Measurements from ENCODE around the gene EED.
"Not testable (repeated sequence)": the region's sequence is repeated elsewhere in the genome, so short reads cannot be mapped to it uniquely, and the experiment has no call there.

Gene EED

DNA sequence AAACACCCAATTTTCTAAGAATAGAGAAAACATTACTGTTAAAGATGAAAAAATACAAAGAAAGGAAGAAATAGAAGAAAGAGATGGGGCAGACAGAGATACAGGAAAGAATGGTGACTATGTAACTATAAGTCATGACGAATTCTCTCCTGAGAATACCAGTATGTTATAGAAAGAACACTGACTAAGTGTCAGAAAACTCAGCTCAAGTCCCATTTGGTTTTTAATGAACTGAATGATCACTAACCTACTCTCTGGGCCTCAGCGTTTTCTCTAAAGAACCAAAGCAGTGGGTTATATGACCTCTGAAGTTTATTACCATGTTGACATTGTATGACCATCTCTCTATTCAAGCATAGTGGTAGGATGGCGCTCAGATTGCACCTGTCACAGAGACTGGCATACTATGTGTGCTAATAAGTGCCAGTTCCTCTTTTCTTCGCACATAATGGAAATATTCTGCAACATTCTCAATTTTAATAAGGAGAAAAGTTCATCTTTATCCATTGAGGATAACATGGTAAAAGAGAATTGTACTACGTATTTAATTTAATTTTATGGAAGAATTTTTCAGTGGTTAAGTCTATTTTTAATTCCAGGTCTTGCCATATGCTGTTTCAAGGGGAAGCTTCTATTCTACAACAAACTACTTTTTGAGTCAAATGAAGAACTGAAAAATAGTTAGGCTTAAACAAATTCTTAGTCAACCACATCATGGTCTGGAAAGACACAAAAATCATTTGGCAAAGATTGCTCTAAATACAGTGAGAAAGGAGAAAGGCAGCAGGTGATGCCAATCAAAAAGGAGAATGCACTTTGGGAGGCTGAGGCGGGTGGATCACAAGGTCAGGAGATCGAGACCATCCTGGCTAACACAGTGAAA lies 25.0 kb upstream of the EED start:
- no peak for DNase-seq

DNA sequence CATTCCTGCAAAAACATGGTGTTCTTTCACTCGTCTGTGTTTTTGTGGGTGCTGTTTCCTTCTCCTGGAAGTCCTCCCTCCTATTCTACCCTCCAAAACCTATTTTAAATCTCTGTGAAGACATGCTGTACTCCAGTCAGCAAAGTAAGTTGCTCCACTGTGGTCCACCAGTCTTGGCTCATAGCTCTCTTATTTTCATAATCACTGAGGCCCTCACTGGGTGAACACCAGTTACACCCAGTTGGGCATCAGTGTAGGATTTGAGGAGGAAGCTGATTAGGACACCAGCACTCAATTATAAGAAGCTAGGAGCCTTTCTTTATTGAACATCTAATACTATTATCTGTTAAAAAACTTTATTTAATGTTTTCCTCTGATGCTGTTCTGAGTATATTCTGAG lies 23.9 kb upstream of the EED start:
- no peak for DNase-seq

DNA sequence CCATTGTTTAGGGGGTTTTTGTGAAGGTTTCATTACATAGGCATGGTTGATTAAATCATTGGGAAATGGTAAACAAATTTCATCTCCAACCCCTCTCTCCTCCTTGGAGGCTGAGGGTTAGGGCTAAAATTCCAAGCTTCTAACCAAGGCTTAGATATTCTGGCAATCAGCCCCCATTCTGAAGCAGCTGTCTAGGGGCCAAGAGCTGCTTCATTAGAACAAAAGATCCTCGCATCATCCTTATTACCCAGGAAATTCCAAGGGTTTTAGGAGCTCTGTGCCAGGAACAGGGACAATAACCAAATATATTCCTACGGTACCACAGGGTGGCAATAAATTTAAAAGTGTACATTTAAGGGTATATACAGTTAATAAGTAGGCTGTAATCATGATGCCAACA lies 22.5 kb upstream of the EED start:
- DNase-seq, result no peak

DNA sequence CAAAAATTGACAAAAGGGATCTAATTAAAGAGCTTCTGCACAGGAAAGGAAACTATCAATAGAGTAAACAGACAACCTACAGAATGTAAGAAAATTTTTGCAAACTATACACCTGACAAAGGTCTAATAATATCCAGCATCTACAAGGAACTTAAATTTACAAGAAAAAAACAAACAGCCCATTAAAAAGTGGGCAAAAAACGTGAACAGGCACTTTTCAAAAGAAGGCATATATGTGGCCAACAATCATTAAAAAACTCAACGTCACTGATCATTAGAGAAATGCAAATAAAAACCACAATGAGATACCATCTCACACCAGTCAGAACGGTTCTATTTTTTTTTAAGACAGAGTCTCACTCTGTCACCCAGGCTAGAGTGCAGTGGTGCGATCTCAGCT lies 20.0 kb upstream of the EED start:
- DNase-seq, result not testable (repeated sequence)

GRCh38 chr11:86225344-86225743 lies 19.2 kb upstream of the EED start:
- DNase-seq, result not testable (repeated sequence)

- DNase-seq, result no peak
Observed at GRCh38 chr11:86228269-86229038, 16.1 kb upstream of the EED start.

DNA sequence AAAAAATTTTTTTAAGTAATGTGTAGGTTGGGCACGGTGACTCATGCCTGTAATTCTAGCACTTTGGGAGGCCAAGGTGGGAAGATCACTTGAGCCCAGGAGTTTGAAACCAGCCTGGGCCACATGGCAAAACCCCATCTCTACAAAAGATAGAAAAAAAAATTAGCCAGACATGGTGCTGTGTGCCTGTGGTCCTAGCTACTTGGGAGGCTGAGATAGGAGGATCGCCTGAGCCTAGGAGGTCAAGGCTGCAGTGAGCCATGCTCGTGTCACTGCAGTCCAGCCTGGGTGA lies 15.6 kb upstream of the EED start:
- DNase-seq, result not testable (repeated sequence)

DNA sequence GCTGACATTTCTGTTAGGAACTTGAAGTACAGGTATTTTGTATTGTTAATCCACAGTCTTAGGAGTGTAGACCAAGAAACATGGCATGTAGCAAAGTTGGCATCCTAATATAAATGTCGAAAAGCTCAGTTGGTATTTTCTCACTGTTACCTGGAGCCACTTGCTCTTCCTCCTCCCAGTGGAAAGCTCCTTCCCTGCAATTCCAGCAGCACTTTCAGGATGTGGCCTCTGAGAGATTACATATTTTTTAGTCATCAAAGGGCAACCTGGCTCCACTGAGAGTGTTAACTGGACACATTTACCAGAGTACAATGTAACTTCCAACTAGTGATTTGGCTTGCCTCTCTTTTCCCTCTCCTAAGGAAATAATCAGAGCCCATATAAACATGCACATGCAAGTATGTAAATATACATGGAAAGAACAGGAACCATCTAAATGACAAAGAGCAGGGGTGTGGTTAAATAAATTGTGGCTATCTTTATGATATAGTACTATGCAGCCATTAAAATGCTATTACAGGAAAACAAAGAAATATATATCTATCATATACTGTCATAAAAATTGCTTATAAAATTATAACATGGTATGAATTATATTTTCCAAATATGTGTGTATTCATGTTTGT lies 14.3 kb upstream of the EED start:
- no peak for DNase-seq

DNA sequence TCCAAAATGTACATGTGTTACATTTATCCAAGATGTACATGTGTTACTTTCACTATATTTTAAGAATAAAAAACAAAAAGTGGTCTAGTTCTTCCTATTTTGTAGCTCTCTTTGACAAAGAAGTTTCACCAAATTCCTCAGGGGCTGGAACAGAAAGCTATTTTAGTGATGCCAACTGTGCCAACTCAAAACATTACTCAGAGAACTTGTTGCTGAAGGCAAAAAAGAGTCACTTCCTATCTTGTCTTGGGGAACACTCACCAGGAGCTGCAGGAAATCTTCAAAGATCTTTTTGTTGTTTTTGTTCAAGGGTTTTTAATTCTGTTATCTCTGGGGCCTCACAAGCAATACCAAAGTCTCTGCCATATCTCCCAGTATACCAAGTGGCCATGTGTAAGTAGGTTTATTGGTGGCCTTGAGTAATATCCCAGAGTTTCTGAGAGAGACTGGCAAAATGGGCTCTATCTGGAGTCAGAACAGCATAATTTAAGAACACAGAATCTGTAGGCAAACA lies 13.6 kb upstream of the EED start:
- DNase-seq, result no peak

DNA sequence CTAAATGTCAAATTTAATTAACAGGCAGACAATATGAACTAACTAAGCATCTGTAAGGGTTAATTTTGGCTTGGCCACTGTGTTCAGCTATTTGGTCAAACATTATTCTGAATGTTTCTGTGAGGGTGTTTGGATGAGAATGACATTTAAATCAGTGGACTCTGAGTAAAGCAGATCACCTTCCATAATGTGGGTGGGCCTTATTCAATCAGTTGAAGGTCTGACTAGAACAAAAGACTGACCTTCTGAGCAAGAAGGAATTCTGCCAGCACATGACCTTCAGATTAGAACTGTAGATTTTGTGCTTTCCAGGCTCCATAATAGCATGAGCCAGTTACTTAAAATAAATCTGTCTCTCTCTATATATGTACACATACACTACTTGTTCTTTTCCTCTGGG lies 12.0 kb upstream of the EED start:
- no peak for DNase-seq

- DNase-seq, result no peak
Observed at GRCh38 chr11:86234831-86235461, 9.6 kb upstream of the EED start.

DNA sequence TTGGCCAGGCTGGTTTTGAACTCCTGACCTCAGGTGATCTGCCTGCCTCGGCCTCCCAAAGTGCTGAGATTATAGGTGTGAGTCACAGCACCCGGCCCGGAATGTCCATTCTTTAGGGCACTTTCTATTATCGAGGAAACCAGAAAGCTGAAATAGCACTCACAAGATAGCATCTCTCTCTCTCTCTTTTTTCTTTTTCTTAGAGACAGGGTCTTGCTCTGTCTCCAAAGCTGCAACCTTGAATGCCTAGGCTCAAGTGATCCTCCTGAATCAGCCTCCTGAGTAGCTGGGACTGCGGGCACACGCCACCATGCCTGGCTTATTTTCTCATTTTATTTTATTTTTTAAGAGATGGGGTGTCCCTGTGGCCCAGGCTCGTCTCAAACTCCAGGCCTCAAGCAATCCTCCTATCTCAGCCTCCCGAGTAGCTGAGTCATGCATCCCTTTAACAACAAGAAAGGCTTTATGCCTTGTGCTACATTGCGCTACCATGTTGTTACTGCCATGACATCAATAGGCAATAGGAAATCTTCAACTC lies 7.2 kb upstream of the EED start:
- DNase-seq, result no peak

- no peak for DNase-seq
Observed at GRCh38 chr11:86240164-86240563, 4.4 kb upstream of the EED start.

GRCh38 chr11:86241956-86242535 lies 2.5 kb upstream of the EED start:
- DNase-seq, result no peak

GRCh38 chr11:86243396-86243795 lies 1.2 kb upstream of the EED start:
- no peak for DNase-seq

DNA sequence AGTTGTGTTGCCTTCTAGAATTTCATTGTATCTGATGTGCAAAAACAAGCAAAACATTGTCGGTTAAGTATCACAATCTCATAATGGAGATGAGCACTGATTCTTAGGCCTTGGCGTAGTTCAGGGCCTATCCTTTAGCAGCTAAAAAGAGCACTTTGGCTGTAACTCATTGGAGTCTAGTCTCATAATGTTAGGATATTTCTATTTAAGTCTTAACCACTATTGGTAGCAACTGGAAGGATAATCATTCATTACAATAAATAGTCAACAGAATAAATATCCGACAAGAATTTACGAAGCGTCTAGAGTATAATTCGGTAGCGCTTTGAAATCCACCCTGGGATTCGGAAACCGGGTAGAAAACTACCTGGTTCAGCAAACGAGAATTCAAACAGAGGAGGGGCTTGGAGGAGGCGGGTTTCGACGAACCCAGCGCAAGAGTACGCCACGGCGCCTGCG lies 461 bp upstream of the EED start:
- DNase-seq, result peak; percentile 82

DNA sequence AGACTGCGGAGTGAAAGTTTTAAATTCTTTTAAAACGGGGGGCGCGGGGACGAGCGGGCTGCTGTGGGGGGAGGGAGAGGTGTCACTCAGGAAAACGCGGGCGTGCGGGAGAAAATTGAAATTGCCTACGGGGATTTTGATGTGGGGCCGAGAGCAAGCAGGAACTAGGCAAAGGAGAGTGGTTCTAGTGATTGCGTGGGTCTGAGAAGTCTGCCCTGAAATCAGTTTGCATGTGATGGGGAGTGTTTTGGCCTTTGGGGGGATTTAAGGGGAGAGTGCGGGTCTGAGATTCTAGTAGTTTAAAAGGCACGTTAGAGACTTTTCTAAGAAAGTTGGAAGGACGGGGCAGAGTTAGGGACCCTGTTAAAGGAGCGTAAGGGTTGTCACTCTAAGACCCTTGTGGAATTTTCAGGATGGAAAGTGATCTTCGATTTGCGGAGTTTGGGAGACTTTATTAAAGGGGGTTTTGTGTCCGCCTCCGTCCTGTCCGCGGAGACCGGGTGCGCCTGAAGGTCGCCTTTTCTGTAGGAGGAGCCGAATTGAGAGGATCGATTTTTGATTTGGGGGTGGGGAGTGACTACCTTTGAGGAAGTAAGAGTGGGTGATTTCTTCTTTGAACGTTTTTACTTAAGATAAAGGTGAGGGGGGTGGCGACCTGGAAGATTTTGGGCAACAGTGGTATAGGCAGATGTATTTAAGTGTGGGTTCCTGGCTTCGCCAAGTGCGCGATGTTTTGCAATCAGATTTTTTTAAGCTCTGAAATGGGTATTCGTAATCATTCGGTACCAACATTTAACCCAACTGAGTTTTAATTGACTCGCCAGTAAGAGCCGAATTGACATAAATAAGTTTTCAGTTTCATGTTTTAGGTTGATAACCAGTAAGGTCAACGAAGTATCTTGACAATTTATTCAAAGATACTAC lies 1.1 kb downstream of the EED start:
- no peak for DNase-seq

- no peak for DNase-seq
Observed at GRCh38 chr11:86246293-86246675, 1.7 kb downstream of the EED start.

- no peak for DNase-seq
Observed at GRCh38 chr11:86247608-86248007, 3.1 kb downstream of the EED start.

DNA sequence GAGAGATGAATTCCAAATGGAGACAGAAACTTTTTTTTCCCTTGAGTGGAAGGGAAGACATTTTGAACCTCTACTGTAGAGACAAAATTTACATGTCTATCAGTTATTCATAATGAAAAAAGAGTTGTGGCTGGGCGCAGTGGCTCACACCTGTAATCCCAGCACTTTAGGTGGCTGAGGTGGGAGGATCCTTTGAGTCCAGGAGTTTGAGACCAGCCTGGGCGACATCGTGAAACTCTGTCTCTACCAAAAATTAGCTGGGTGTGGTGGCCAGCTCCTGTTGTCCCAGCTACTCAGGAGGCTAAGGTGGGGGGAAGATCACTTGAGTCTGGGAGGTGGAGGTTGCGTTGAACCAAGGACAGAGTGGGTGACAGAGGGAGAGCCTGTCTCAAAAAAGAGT lies 4.1 kb downstream of the EED start:
- no peak for DNase-seq

- no peak for DNase-seq
Observed at GRCh38 chr11:86249307-86250098, 5.0 kb downstream of the EED start.

All from kidney glomerular epithelial cell (primary cell).